HG03469 (cell line): ENCODE data around the gene TASP1.

Source experiments
- ATAC-seq: cut with Tn5 transposase; IDR thresholded peaks from one replicate; pipeline ENCODE4 v1.9.1; 2021; ENCODE audit warnings: mild to moderate bottlenecking, moderate library complexity, moderate number of reproducible peaks; ENCODE audit not compliant: unreplicated experiment

The TASP1 gene

GRCh38 chr20:13447385-13448180, 191.1 kb downstream of the TASP1 start:
- ATAC-seq: no peak

GRCh38 chr20:13443690-13444089, 195.0 kb downstream of the TASP1 start:
- ATAC-seq: no peak

GRCh38 chr20:13442986-13443385, 195.7 kb downstream of the TASP1 start:
- no peak for ATAC-seq

GRCh38 chr20:13441388-13441787, 197.3 kb downstream of the TASP1 start:
- ATAC-seq: no peak

- no peak for ATAC-seq
Observed at GRCh38 chr20:13436530-13436929, 202.2 kb downstream of the TASP1 start.

- no peak for ATAC-seq
Observed at GRCh38 chr20:13432126-13432525, 206.6 kb downstream of the TASP1 start.

- peak; percentile 72 for ATAC-seq
Observed at GRCh38 chr20:13430346-13431002, 208.3 kb downstream of the TASP1 start.

GRCh38 chr20:13428684-13429083, 210.0 kb downstream of the TASP1 start:
- no peak for ATAC-seq

GRCh38 chr20:13426870-13427269, 211.9 kb downstream of the TASP1 start:
- no peak for ATAC-seq

GRCh38 chr20:13425381-13426135, 213.2 kb downstream of the TASP1 start:
- ATAC-seq: no peak

GRCh38 chr20:13424174-13424833, 214.4 kb downstream of the TASP1 start:
- ATAC-seq: no peak

GRCh38 chr20:13423472-13424173, 215.1 kb downstream of the TASP1 start:
- ATAC-seq: no peak

GRCh38 chr20:13422637-13423036, 216.1 kb downstream of the TASP1 start:
- no peak for ATAC-seq

- ATAC-seq: no peak
Observed at GRCh38 chr20:13420625-13421024, 218.1 kb downstream of the TASP1 start.

- no peak for ATAC-seq
Observed at GRCh38 chr20:13419477-13419876, 219.3 kb downstream of the TASP1 start.

- ATAC-seq: no peak
Observed at GRCh38 chr20:13418263-13419229, 220.2 kb downstream of the TASP1 start.

GRCh38 chr20:13416531-13416930, 222.2 kb downstream of the TASP1 start:
- no peak for ATAC-seq

- no peak for ATAC-seq
Observed at GRCh38 chr20:13412806-13413445, 225.8 kb downstream of the TASP1 start.

GRCh38 chr20:13404293-13404692, 234.4 kb downstream of the TASP1 start:
- ATAC-seq: no peak
